Panc1 (cell line): ENCODE results near the gene CLNK.

Experiments
- POLR2AphosphoS5 ChIP-seq: IDR thresholded peaks from 2 replicates; pipeline ENCODE4 v1.6.1; 2012; ENCODE audit warnings: mild to moderate bottlenecking, low read depth, low read length, moderate library complexity
- REST ChIP-seq, 2 experiments: IDR thresholded peaks; 2 replicates each; pipeline ENCODE4 v1.6.1; 2011 to 2012; ENCODE audit warnings: low read depth in 2 of 2, control low read depth in 1 of 2, low read length in 1 of 2, mild to moderate bottlenecking in 1 of 2, moderate library complexity in 1 of 2; ENCODE audit not compliant: insufficient read depth in 1 of 2
- SIN3A ChIP-seq: IDR thresholded peaks from 2 replicates; pipeline ENCODE4 v1.6.1; 2012; ENCODE audit warnings: low read depth, mild to moderate bottlenecking, low read length, moderate library complexity, borderline replicate concordance; ENCODE audit not compliant: insufficient read depth
- TCF7L2 ChIP-seq: IDR thresholded peaks from 2 replicates; pipeline ENCODE4 v1.6.1; 2011; ENCODE audit warnings: mild to moderate bottlenecking, low read depth, low read length, inconsistent platforms
- TF ChIP-seq, protein P1 (sequence below): fragments of 450-650 bp; IDR thresholded peaks from 2 replicates; pipeline ENCODE4 v1.5.1; 2017; ENCODE audit warnings: mild to moderate bottlenecking

DNA sequence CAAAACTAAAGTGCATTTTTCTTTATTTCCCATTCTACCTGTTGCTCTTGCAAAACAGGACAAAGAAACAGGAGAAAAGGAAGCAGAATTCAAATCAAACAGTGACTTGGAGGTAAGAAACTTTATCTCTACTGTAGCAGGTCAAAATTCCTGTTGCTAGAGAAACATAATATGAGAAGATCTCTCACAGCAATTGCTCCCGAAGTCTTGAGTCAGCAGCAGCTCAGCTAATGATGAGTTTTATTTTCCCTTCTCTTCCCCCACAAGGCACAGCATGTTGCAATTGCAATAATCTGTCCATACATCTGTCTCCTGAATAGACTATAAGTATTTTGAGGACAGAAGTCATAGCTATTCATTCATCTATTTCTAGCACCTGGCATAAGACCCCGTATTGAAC, 112.7 kb downstream of the CLNK start:
- TF ChIP-seq, protein P1, sequence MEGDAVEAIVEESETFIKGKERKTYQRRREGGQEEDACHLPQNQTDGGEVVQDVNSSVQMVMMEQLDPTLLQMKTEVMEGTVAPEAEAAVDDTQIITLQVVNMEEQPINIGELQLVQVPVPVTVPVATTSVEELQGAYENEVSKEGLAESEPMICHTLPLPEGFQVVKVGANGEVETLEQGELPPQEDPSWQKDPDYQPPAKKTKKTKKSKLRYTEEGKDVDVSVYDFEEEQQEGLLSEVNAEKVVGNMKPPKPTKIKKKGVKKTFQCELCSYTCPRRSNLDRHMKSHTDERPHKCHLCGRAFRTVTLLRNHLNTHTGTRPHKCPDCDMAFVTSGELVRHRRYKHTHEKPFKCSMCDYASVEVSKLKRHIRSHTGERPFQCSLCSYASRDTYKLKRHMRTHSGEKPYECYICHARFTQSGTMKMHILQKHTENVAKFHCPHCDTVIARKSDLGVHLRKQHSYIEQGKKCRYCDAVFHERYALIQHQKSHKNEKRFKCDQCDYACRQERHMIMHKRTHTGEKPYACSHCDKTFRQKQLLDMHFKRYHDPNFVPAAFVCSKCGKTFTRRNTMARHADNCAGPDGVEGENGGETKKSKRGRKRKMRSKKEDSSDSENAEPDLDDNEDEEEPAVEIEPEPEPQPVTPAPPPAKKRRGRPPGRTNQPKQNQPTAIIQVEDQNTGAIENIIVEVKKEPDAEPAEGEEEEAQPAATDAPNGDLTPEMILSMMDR, result no peak
- no peak for TF ChIP-seq POLR2AphosphoS5
- TF ChIP-seq TCF7L2, result no peak
- no peak for TF ChIP-seq SIN3A
- no peak for TF ChIP-seq REST (IDR thresholded peaks at IDR 0.05; ENCODE audit: insufficient read depth in 1 of 2, low read depth in 2 of 2, low read length in 1 of 2)
